Measurements from ENCODE around the gene TENM3. TPM values are rescaled to one million over a fixed set of nuclear protein-coding genes. Genes with fewer than 3 reads are reported as not detected.

TENM3 gene
- total RNA-seq, 4 donors from 2014 or later = 0.64 to 5.5 (median 2.1) TPM

DNA sequence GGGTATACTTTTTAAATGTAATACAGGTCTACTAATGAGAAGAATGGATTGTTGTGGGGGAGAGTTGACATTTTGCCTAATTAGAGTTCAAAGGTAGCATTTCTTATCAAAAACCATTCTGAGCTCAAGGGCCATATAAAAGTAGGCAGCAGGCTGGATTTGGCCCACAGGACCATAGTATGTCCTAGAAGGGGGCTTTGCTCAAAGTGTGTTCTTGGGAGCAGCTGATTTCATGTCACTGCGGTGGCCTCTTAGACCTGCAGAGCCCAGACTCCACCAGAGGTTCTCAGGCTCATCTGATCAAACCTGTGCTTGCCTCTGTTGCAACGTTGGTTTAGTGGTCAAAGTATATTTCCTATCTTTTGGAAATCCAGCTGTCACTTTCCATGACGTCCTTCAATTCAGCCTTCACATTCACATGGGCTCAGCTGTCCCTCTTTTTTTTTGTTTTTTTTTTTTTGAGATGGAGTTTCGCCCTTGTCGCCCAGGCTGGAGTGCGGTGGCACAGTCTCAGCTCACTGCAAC, 34.6 kb upstream of the TENM3 start:
- TF ChIP-seq, protein P1, sequence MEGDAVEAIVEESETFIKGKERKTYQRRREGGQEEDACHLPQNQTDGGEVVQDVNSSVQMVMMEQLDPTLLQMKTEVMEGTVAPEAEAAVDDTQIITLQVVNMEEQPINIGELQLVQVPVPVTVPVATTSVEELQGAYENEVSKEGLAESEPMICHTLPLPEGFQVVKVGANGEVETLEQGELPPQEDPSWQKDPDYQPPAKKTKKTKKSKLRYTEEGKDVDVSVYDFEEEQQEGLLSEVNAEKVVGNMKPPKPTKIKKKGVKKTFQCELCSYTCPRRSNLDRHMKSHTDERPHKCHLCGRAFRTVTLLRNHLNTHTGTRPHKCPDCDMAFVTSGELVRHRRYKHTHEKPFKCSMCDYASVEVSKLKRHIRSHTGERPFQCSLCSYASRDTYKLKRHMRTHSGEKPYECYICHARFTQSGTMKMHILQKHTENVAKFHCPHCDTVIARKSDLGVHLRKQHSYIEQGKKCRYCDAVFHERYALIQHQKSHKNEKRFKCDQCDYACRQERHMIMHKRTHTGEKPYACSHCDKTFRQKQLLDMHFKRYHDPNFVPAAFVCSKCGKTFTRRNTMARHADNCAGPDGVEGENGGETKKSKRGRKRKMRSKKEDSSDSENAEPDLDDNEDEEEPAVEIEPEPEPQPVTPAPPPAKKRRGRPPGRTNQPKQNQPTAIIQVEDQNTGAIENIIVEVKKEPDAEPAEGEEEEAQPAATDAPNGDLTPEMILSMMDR (IDR thresholded peaks at IDR 0.05) = no peak
- TF ChIP-seq POLR2A (IDR thresholded peaks at IDR 0.05) = no peak
- no peaks in the 10 kb centered on the region for H3K27me3 ChIP-seq
- 84 to 91% methylated on average over 6 of the region's 6 CpGs for WGBS, 2 donors
- no peak overlapping the region for H3K4me3 ChIP-seq
- H3K9me3 ChIP-seq = no peaks in the 10 kb centered on the region
- H3K36me3 ChIP-seq = no peaks in the 10 kb centered on the region
- intact Hi-C loops (cut with DNase I) = no loop called here
- no peak for DNase-seq
- peaks cover 0 to 18% (median 3%) of the 10 kb centered on the region in 3 donors for H3K4me1 ChIP-seq
- no peak overlapping the region for H3K27ac ChIP-seq

- no peak overlapping the region for H3K27ac ChIP-seq
- WGBS, 2 donors = 49 to 60% methylated on average over 7 to 11 of the region's 11 CpGs
- intact Hi-C loops (cut with DNase I) = no loop called here
- no peak for DNase-seq
- H3K4me3 ChIP-seq = no peak overlapping the region
- TF ChIP-seq, protein P1 (IDR thresholded peaks at IDR 0.05) = no peak
- TF ChIP-seq POLR2A (IDR thresholded peaks at IDR 0.05) = no peak
- H3K4me1 ChIP-seq = peaks cover 0 to 18% (median 3%) of the 10 kb centered on the region in 3 donors
- H3K27me3 ChIP-seq = no peaks in the 10 kb centered on the region
- no peaks in the 10 kb centered on the region for H3K36me3 ChIP-seq
- H3K9me3 ChIP-seq = no peaks in the 10 kb centered on the region
These were observed 30.9 kb upstream of the TENM3 start for GRCh38 chr4:182212211-182212761.

DNA sequence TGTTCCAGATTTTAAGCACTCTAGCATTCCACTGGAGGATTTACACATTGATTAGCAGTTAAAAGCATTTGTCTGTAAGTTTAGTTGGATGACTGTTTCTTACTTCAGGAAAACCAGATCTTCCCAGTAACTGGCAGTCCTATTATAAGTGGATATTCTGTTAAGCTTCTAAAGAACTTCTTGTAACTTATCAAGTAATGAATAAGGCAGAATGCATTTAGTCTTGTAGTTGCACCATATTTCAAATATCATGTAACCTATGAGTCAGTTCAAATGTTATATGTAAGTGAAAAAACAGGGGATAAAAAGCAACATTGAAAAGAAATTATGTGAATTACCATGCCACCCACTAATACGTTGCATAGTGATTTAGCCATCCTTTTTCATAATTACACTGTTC, 30.2 kb upstream of the TENM3 start:
- no peak overlapping the region for H3K27ac ChIP-seq
- intact Hi-C loops (cut with DNase I) = no loop called here
- H3K27me3 ChIP-seq = no peaks in the 10 kb centered on the region
- H3K4me3 ChIP-seq = no peak overlapping the region
- no peaks in the 10 kb centered on the region for H3K36me3 ChIP-seq
- no peak for DNase-seq
- no peak for TF ChIP-seq POLR2A (IDR thresholded peaks at IDR 0.05)
- TF ChIP-seq, protein P1 (IDR thresholded peaks at IDR 0.05) = no peak
- H3K9me3 ChIP-seq = no peaks in the 10 kb centered on the region
- 82 to 88% methylated on average over 1 of the region's 1 CpG for WGBS, 2 donors
- H3K4me1 ChIP-seq = peaks cover 0 to 16% (median 3%) of the 10 kb centered on the region in 3 donors

DNA sequence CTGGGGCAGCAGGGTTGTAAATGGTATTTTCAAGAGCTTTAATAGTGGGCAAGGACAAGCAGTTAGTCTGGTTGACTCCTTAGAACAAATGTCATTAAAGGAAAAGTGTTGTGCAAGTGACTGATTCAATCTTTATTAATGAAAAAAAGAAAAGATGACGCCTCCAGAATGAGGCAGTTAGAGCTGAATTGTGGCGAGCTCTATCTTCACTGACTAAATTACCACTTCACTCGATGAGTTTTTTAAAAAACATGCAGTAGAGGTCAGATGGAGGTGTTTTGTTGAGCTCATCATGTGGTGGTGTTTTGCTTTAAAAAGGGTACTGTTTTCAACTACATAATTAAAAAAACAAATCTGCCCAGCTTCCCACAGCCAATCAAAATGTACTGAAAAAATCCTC, 28.1 kb upstream of the TENM3 start:
- DNase-seq = no peak
- Histone ChIP-seq H3K27me3 (no peaks in the 10 kb centered on the region), H3K27ac (no peak overlapping the region), H3K36me3 (no peaks in the 10 kb centered on the region), H3K9me3 (no peaks in the 10 kb centered on the region), H3K4me3 (no peak overlapping the region), H3K4me1 (peaks cover 0 to 9% (median 0%) of the 10 kb centered on the region in 3 donors)
- intact Hi-C loops (cut with DNase I) = no loop called here
- WGBS, 2 donors = 64 to 80% methylated on average over 3 of the region's 3 CpGs
- TF ChIP-seq, protein P1 (IDR thresholded peaks at IDR 0.05) = no peak
- TF ChIP-seq POLR2A (IDR thresholded peaks at IDR 0.05) = no peak

DNA sequence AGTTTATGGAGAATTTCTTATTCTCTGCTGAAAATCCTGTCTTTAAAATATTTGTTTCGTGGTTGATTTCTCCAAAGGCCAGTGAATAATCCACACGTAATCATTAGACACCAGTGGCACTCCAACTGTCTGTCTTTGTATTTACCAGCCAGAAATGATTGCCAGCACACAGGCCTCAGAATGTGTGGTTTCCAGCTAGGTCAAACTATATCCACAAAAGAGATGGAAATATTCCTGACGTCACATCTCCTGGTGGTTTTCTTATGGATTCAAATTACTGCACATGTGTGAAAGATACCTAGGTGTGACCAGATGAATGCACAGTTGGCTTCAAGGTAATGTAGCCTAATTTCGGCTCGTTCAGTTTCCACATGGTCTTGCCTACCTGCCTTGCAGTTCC, 27.2 kb upstream of the TENM3 start:
- Histone ChIP-seq H3K4me3 (no peak overlapping the region), H3K27me3 (no peaks in the 10 kb centered on the region), H3K9me3 (no peaks in the 10 kb centered on the region), H3K4me1 (peaks cover 0 to 9% (median 0%) of the 10 kb centered on the region in 3 donors), H3K27ac (no peak overlapping the region), H3K36me3 (no peaks in the 10 kb centered on the region)
- DNase-seq = no peak
- no peak for TF ChIP-seq POLR2A (IDR thresholded peaks at IDR 0.05)
- TF ChIP-seq, protein P1 (IDR thresholded peaks at IDR 0.05) = no peak
- WGBS, 2 donors = 81 to 91% methylated on average over 5 of the region's 5 CpGs
- intact Hi-C loops (cut with DNase I) = no loop called here

All from esophagus squamous epithelium (tissue), 5 donors.